Measurements from ENCODE around the gene ZNF562. TPM values are rescaled to one million over a fixed set of nuclear protein-coding genes. Genes with fewer than 3 reads are reported as not detected.

The ZNF562 gene
- total RNA-seq, 1 experiment from 2014 or later = 29.5 TPM

DNA sequence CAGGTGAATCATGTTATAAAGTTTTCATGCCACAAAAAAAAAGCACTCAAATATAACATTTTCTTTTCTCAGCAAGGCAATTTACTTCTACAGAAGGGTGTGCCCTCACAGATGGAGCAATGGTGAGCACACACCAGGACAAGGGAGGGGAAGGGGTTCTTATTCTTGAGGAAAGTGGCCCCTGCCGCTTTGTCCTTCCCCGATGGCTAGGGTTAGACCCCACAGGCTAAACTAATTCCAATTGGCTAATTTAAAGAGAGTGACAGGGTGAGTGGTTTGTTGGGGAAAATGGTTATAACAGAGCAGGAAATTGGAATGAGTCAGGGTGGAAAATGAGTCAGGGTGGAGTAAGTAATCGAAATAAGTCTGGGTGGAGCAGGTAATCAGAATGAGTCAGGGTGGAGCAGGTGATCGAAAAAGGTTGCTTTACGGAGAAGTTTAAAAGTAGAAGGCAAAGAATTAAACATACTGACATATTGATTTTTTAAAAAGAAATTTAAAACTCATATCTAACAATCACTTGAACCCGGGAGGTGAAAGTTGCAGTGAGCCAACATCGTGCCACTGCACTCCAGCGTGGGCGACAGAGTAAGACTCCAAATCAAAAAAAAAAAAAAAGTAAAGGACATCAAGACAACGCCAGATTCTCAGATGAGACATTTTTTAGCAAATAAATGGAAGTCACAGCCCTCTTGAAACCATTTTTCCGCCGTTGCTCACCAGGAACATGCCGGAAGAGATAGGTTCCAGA, 813 bp downstream of the ZNF562 start:
- no peak for TF ChIP-seq POLR2AphosphoS5 (IDR thresholded peaks at IDR 0.05; ENCODE audit: low read depth, low read length)
- no peak for TF ChIP-seq TCF7L2 (IDR thresholded peaks at IDR 0.05; ENCODE audit: low read depth, low read length)
- no peak for TF ChIP-seq SIN3A (IDR thresholded peaks at IDR 0.05; ENCODE audit: borderline replicate concordance, insufficient read depth, low read depth, low read length)
- TF ChIP-seq, protein P1, sequence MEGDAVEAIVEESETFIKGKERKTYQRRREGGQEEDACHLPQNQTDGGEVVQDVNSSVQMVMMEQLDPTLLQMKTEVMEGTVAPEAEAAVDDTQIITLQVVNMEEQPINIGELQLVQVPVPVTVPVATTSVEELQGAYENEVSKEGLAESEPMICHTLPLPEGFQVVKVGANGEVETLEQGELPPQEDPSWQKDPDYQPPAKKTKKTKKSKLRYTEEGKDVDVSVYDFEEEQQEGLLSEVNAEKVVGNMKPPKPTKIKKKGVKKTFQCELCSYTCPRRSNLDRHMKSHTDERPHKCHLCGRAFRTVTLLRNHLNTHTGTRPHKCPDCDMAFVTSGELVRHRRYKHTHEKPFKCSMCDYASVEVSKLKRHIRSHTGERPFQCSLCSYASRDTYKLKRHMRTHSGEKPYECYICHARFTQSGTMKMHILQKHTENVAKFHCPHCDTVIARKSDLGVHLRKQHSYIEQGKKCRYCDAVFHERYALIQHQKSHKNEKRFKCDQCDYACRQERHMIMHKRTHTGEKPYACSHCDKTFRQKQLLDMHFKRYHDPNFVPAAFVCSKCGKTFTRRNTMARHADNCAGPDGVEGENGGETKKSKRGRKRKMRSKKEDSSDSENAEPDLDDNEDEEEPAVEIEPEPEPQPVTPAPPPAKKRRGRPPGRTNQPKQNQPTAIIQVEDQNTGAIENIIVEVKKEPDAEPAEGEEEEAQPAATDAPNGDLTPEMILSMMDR (IDR thresholded peaks at IDR 0.05) = no peak
- TF ChIP-seq, protein P2, sequence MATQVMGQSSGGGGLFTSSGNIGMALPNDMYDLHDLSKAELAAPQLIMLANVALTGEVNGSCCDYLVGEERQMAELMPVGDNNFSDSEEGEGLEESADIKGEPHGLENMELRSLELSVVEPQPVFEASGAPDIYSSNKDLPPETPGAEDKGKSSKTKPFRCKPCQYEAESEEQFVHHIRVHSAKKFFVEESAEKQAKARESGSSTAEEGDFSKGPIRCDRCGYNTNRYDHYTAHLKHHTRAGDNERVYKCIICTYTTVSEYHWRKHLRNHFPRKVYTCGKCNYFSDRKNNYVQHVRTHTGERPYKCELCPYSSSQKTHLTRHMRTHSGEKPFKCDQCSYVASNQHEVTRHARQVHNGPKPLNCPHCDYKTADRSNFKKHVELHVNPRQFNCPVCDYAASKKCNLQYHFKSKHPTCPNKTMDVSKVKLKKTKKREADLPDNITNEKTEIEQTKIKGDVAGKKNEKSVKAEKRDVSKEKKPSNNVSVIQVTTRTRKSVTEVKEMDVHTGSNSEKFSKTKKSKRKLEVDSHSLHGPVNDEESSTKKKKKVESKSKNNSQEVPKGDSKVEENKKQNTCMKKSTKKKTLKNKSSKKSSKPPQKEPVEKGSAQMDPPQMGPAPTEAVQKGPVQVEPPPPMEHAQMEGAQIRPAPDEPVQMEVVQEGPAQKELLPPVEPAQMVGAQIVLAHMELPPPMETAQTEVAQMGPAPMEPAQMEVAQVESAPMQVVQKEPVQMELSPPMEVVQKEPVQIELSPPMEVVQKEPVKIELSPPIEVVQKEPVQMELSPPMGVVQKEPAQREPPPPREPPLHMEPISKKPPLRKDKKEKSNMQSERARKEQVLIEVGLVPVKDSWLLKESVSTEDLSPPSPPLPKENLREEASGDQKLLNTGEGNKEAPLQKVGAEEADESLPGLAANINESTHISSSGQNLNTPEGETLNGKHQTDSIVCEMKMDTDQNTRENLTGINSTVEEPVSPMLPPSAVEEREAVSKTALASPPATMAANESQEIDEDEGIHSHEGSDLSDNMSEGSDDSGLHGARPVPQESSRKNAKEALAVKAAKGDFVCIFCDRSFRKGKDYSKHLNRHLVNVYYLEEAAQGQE (IDR thresholded peaks at IDR 0.05; ENCODE audit: insufficient read depth in 1 of 2, low read depth in 2 of 2, low read length in 1 of 2) = no peak
- ChIA-PET POLR2A (no interaction called here), CTCF (no interaction called here)
- Histone ChIP-seq H3K27me3 (ENCODE audit: control insufficient read depth, insufficient read depth, low read length) (no peaks in the 10 kb centered on the region), H3K27ac (ENCODE audit: low read length) (peak overlapping the region; percentile 98), H3K4me1 (ENCODE audit: control insufficient read depth, insufficient read depth, low read length) (no peaks in the 10 kb centered on the region), H3K4me3 (ENCODE audit: low read depth in 2 of 2, low read length in 2 of 2) (peak overlapping the region; percentile 72 to 87), H3K36me3 (ENCODE audit: control insufficient read depth, insufficient read depth, low read length) (no peaks in the 10 kb centered on the region), H3K9me3 (ENCODE audit: control insufficient read depth, insufficient read depth, low read depth, low read length) (peaks cover 25% of the 10 kb centered on the region; the same call in 1 of the 2 replicates)
- DNase-seq (ENCODE audit: low read depth, low spot score) (peak; percentile 5), ATAC-seq (peak; percentile 48; the same call in 1 of the 2 replicates)
- in situ Hi-C loops (cut with HindIII; ENCODE audit: low pct_unique_long_range_greater_than_20kb, low sequenced_read_pairs) (no loop called here), intact Hi-C loops (cut with micrococcal nuclease; ENCODE audit: unreplicated experiment) (no loop called here)
- BruUV-seq (replicated peaks) = TSS peak; percentile 89

DNA sequence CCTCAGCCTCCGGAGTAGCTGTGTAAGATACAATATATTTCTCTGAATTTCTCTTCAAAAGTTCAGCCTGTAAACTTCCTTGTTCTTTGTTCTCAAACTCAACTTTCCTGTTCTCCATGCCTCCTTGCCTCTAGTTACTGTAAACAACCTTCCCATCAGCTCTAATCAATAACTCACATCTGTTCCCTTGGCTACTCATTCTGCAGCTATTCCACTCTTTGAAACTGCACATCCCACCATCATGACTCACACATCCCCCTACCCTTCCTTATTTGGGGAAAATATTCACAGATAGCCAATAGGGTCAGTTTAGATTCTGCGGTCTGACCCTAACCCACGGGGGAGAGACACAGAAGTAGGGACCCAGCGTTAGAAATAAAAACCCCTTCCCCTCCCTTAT, 2.0 kb downstream of the ZNF562 start:
- CTCF ChIA-PET = no interaction called here
- in situ Hi-C loops (cut with HindIII; ENCODE audit: low pct_unique_long_range_greater_than_20kb, low sequenced_read_pairs) = no loop called here
- no peaks in the 10 kb centered on the region for H3K36me3 ChIP-seq (ENCODE audit: control insufficient read depth, insufficient read depth, low read length)

More for the DNA sequence above, 2.0 kb downstream of the ZNF562 start:
- TF ChIP-seq SIN3A (IDR thresholded peaks at IDR 0.05; ENCODE audit: borderline replicate concordance, insufficient read depth, low read depth, low read length) = no peak
- no peak for TF ChIP-seq POLR2AphosphoS5 (IDR thresholded peaks at IDR 0.05; ENCODE audit: low read depth, low read length)
- TF ChIP-seq TCF7L2 (IDR thresholded peaks at IDR 0.05; ENCODE audit: low read depth, low read length) = no peak
- TF ChIP-seq, protein P1 (IDR thresholded peaks at IDR 0.05) = no peak
- TF ChIP-seq, protein P2 (IDR thresholded peaks at IDR 0.05; ENCODE audit: insufficient read depth in 1 of 2, low read depth in 2 of 2, low read length in 1 of 2) = no peak
- no TSS peak for BruUV-seq (replicated peaks)
- DNase-seq (ENCODE audit: low read depth, low spot score) (no peak), ATAC-seq (no peak)
- no peak overlapping the region for H3K27ac ChIP-seq (ENCODE audit: low read length)
- no peak overlapping the region for H3K4me3 ChIP-seq (ENCODE audit: low read depth in 2 of 2, low read length in 2 of 2)
- peaks cover 31% of the 10 kb centered on the region; the same call in 1 of the 2 replicates for H3K9me3 ChIP-seq (ENCODE audit: control insufficient read depth, insufficient read depth, low read depth, low read length)
- intact Hi-C loops (cut with micrococcal nuclease; ENCODE audit: unreplicated experiment) = no loop called here
- no peaks in the 10 kb centered on the region for H3K27me3 ChIP-seq (ENCODE audit: control insufficient read depth, insufficient read depth, low read length)
- POLR2A ChIA-PET = interaction anchor here (0.6 kb wide), 1 partner anchor 30 kb away, joined by 3 read pairs; no protein-coding TSS in a partner anchor
- H3K4me1 ChIP-seq (ENCODE audit: control insufficient read depth, insufficient read depth, low read length) = no peaks in the 10 kb centered on the region

Measured in Panc1 (cell line).